Measurements from ENCODE around the gene SIGLEC5.

DNA sequence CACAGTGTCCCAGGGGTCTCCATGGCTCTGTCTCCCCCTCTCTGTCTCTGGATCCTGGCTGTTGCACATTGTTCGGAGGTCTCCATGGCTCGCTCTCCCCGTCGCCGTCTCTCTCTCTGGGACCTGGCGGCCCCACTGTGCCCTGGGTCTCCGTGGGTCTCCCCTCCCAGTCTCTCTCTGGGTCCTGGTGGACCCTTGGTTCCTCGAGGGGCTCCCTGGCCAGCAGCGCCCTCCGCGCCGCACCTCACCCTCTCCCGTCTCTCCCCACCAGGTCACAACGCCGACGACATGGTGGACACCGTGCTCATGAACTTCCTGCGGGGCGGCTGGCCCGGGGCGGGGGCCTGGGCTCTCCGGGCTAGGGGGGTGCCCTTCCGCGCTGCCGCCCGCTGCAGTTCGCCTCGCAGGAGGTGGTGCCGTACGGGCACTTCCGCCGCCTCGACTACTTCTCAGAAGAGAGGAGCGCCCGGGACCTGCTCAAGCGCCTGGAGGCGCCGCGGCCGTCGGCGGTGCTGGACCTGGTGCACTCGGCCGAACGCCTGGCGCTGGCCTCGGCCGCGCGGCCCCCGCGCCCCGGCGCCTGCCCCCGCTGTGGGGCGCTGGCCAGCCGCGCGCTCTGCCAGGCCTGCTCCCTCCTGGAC lies 29.1 kb downstream of the SIGLEC5 start:
- TF ChIP-seq, protein P1, sequence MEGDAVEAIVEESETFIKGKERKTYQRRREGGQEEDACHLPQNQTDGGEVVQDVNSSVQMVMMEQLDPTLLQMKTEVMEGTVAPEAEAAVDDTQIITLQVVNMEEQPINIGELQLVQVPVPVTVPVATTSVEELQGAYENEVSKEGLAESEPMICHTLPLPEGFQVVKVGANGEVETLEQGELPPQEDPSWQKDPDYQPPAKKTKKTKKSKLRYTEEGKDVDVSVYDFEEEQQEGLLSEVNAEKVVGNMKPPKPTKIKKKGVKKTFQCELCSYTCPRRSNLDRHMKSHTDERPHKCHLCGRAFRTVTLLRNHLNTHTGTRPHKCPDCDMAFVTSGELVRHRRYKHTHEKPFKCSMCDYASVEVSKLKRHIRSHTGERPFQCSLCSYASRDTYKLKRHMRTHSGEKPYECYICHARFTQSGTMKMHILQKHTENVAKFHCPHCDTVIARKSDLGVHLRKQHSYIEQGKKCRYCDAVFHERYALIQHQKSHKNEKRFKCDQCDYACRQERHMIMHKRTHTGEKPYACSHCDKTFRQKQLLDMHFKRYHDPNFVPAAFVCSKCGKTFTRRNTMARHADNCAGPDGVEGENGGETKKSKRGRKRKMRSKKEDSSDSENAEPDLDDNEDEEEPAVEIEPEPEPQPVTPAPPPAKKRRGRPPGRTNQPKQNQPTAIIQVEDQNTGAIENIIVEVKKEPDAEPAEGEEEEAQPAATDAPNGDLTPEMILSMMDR (IDR thresholded peaks at IDR 0.05; ENCODE audit: insufficient read depth, low read depth, low read length) = no peak
- TF ChIP-seq EZH2 (IDR thresholded peaks at IDR 0.05; ENCODE audit: insufficient read depth, low read length) = no peak
